HepG2 (cell line): ENCODE data around the gene ADCYAP1R1. TPM values are rescaled to one million over a fixed set of nuclear protein-coding genes. Genes with fewer than 3 reads are reported as not detected.

Source experiments
- ATAC-seq: fragments of 200-7000 bp; cut with Tn5 transposase; 3 replicates; pipeline ENCODE4 v1.9.1; 2020; ENCODE audit warnings: mild to moderate bottlenecking, moderate library complexity
- BruUV-seq: library from RNA; stranded (reverse); fragments of 400-500 nt; replicated peaks from 2 replicates; lab custom pipeline; 2021; lab: Mats Ljungman, UMichigan
- CTCF ChIA-PET: fragments of 300-600 bp; formaldehyde crosslinking; extraction: SDS; loops from one replicate; lab custom pipeline; 2021; ENCODE audit warnings: low total read pairs, inconsistent platforms, low intra/inter-chr PET ratio; lab: Yijun Ruan, JAX
- POLR2A ChIA-PET: fragments of 350-600 bp; sonication (Branson Sonifier 250); formaldehyde crosslinking; loops from one replicate; lab custom pipeline; 2020; ENCODE audit warnings: antibody characterized with exemption, inconsistent platforms; lab: Yijun Ruan, JAX
- DNase-seq: peaks from one replicate; pipeline ENCODE4 v3.0.0-alpha.2; 2015; ENCODE audit warnings: low spot score
- FAIRE-seq: peaks from 3 replicates; lab custom pipeline; 2011; peaks lifted over from hg19 to GRCh38; lab: Jason Lieb, UNC
- H2AFZ ChIP-seq: one replicate; pipeline ENCODE4 v1.6.1; 2011; ENCODE audit warnings: low read length, inconsistent platforms
- H3K27ac ChIP-seq: fragments of 300-600 bp; 3 replicates; pipeline ENCODE4 v1.8.0; 2011; ENCODE audit warnings: mixed run types, mild to moderate bottlenecking, mixed read lengths, low read length, inconsistent platforms; ENCODE audit not compliant: insufficient read depth; ENCODE audit errors: extremely low read length
- H3K27me3 ChIP-seq, 2 experiments: fragments of 200-600 bp in 1 of 2; 2 replicates in 1 of 2; 3 replicates in 1 of 2; pipeline versions ENCODE4 v1.6.0 to v1.8.0; 2011; ENCODE audit warnings: low read length in 2 of 2, mild to moderate bottlenecking in 2 of 2, moderate library complexity in 2 of 2, inconsistent platforms in 1 of 2; ENCODE audit not compliant: insufficient read depth in 2 of 2, control insufficient read depth in 1 of 2
- H3K36me3 ChIP-seq, 2 experiments: fragments of 200-600 bp in 1 of 2; replicated peaks in 1 of 2; 2 replicates in 1 of 2; 3 replicates in 1 of 2; pipeline versions ENCODE4 v1.5.1 to v1.8.0; 2011; ENCODE audit warnings: low read length in 2 of 2, inconsistent platforms in 1 of 2; ENCODE audit not compliant: insufficient read depth in 2 of 2, control insufficient read depth in 1 of 2
- H3K4me1 ChIP-seq: 2 replicates; pipeline ENCODE4 v1.5.1; 2012; ENCODE audit warnings: low read length, inconsistent platforms; ENCODE audit not compliant: insufficient read depth
- H3K4me2 ChIP-seq: 2 replicates; pipeline ENCODE4 v1.6.0; 2011; ENCODE audit warnings: low read depth, low read length, inconsistent platforms
- H3K4me3 ChIP-seq, 3 experiments: fragments of 200-600 bp in 1 of 3; sonication (generic), shearing (Covaris generic) in 1 of 3; replicated peaks in 1 of 3; 2 replicates each; pipeline ENCODE4 v1.5.1; 2011 to 2016; ENCODE audit warnings: low read length in 3 of 3, inconsistent platforms in 2 of 3, low read depth in 2 of 3, mild to moderate bottlenecking in 2 of 3, control low read depth in 1 of 3, mixed read lengths in 1 of 3; ENCODE audit not compliant: insufficient read depth in 1 of 3
- H3K79me2 ChIP-seq: one replicate; pipeline ENCODE4 v1.6.1; 2011; ENCODE audit warnings: low read length, inconsistent platforms; ENCODE audit not compliant: insufficient read depth
- H3K9ac ChIP-seq: 2 replicates; pipeline ENCODE4 v1.6.0; 2011; ENCODE audit warnings: mild to moderate bottlenecking, low read depth, low read length, inconsistent platforms; ENCODE audit not compliant: insufficient read depth
- H3K9me3 ChIP-seq: 2 replicates; pipeline ENCODE4 v1.5.1; 2012; ENCODE audit warnings: mild to moderate bottlenecking, low read length
- H4K20me1 ChIP-seq: 2 replicates; pipeline ENCODE4 v1.6.0; 2011; ENCODE audit warnings: inconsistent platforms, mild to moderate bottlenecking, low read length, moderate library complexity; ENCODE audit not compliant: insufficient read depth
- HNRNPK ChIP-seq: fragments of 200-400 bp; formaldehyde crosslinking; IDR thresholded peaks from 2 replicates; pipeline ENCODE4 v1.6.1; 2018; ENCODE audit warnings: low read length, low read depth, moderate library complexity, mild to moderate bottlenecking; ENCODE audit not compliant: poor library complexity, severe bottlenecking
- MXD4 ChIP-seq: IDR thresholded peaks from 2 replicates; pipeline ENCODE4 v1.6.1; 2016; ENCODE audit warnings: mild to moderate bottlenecking, missing biosample characterization, missing genetic modification reagents
- NCOA5 ChIP-seq: sonication (generic); formaldehyde crosslinking; IDR thresholded peaks from 2 replicates; pipeline ENCODE4 v1.4.0; 2020; ENCODE audit warnings: missing genetic modification reagents
- NR3C1 ChIP-seq: sonication (generic); formaldehyde crosslinking; IDR thresholded peaks from 2 replicates; pipeline ENCODE4 v1.4.0; 2020; ENCODE audit warnings: missing genetic modification reagents
- STAT6 ChIP-seq: sonication (generic); formaldehyde crosslinking; IDR thresholded peaks from 2 replicates; pipeline ENCODE4 v1.4.0; 2020; ENCODE audit warnings: missing genetic modification reagents, mild to moderate bottlenecking, borderline replicate concordance
- ZNF20 ChIP-seq: sonication (generic); formaldehyde crosslinking; IDR thresholded peaks from 2 replicates; pipeline ENCODE4 v1.4.0; 2020; ENCODE audit warnings: mild to moderate bottlenecking, moderate library complexity, missing genetic modification reagents
- ZNF30 ChIP-seq: sonication (generic); formaldehyde crosslinking; IDR thresholded peaks from 2 replicates; pipeline ENCODE4 v1.5.0; 2020; ENCODE audit warnings: mild to moderate bottlenecking, missing genetic modification reagents
- ZNF44 ChIP-seq: sonication (generic); formaldehyde crosslinking; IDR thresholded peaks from 2 replicates; pipeline ENCODE4 v1.5.1; 2020; ENCODE audit warnings: mild to moderate bottlenecking, missing genetic modification reagents
- ZNF644 ChIP-seq: IDR thresholded peaks from 2 replicates; pipeline ENCODE4 v1.6.1; 2016; ENCODE audit warnings: low read depth
- WGBS: methylation state at CpG from one replicate; pipeline ENCODE4 v1.1.6; 2017; ENCODE audit warnings: low lambda C conversion rate; 5-methylcytosine and 5-hydroxymethylcytosine counted together
- in situ Hi-C: cut with HindIII; loops from 2 replicates; pipeline ENCODE4 v1.10.0; 2017; ENCODE audit warnings: low pct_unique_long_range_greater_than_20kb; ENCODE audit not compliant: extremely low pct_ligation_motif_present
- intact Hi-C: fragments of 100-400 bp; cut with micrococcal nuclease; formaldehyde crosslinking; loops from one replicate; pipeline ENCODE4 v1.10.0; 2022; ENCODE audit not compliant: unreplicated experiment
- polyA plus RNA-seq, 8 experiments: library from polyadenylated mRNA; depleted of rRNA in 3 of 8; stranded (reverse) in 7 of 8; unstranded in 1 of 8; fragments of >200 nt; fragmentation: Illumina TruSeq in 4 of 8; extraction: Trizol in 4 of 8; gene quantifications; 2 replicates each; pipeline versions ENCODE4 v1.2.1 to v1.2.3, GENCODE V29; 2011 to 2016; ENCODE audit warnings: low read depth in 4 of 8, missing spikeins in 1 of 8, mixed read lengths in 1 of 8; ENCODE audit not compliant: insufficient read depth in 1 of 8
- total RNA-seq, 5 experiments: library from RNA; depleted of rRNA; stranded (reverse); fragments of >200 nt; fragmentation: Illumina TruSeq; extraction: Trizol; gene quantifications; 2 replicates each; pipeline ENCODE4 v1.2.3, GENCODE V29; 2016; ENCODE audit warnings: low read depth in 1 of 5

Gene ADCYAP1R1
- total and polyA plus RNA-seq, 2 of the 13 experiments (the other 11 are each of a cell fraction or from before 2014, with no cell fraction given), result not detected

- TF ChIP-seq NCOA5 (CRISPR knock-in tag), result no peak
These were observed 22.4 kb downstream of the ADCYAP1R1 start (continued) for GRCh38 chr7:31074403-31075085.

- intact Hi-C loops, result no loop called here
- H3K9ac ChIP-seq, result no peak overlapping the region
- H3K9me3 ChIP-seq, result no peaks in the 10 kb centered on the region
- in situ Hi-C loops, result no loop called here
- POLR2A ChIA-PET, result no interaction called here
- no peak overlapping the region for H2AFZ ChIP-seq
- CTCF ChIA-PET, result no interaction called here
- H3K27me3 ChIP-seq, result peaks cover 0 to 45% of the 10 kb centered on the region in 2 experiments; a peak in 3 of 5 replicates
- no peaks in the 10 kb centered on the region for H3K36me3 ChIP-seq
- no peak overlapping the region for H3K27ac ChIP-seq
- H3K4me1 ChIP-seq, result no peaks in the 10 kb centered on the region
- BruUV-seq, result no TSS peak
- 3% methylated on average over 4 of the region's 5 CpGs for WGBS
- TF ChIP-seq ZNF20 (no peak), STAT6 (CRISPR knock-in tag) (no peak), ZNF644 (CRISPR knock-in tag) (no peak), NR3C1 (CRISPR knock-in tag) (no peak), HNRNPK (no peak), ZNF44 (CRISPR knock-in tag) (no peak), ZNF30 (CRISPR knock-in tag) (no peak), MXD4 (CRISPR knock-in tag) (no peak)
- no peak for FAIRE-seq
- H3K79me2 ChIP-seq, result no peaks in the 10 kb centered on the region
- no peaks in the 10 kb centered on the region for H4K20me1 ChIP-seq
- H3K4me2 ChIP-seq, result no peak overlapping the region
- DNase-seq, result no peak
- no peak overlapping the region for H3K4me3 ChIP-seq
- no peak for ATAC-seq
These were observed 22.9 kb downstream of the ADCYAP1R1 start for GRCh38 chr7:31075086-31075405.
